ENCODE data around the gene GAPT. TPM values are rescaled to one million over a fixed set of nuclear protein-coding genes. Genes with fewer than 3 reads are reported as not detected.
"Not testable (repeated sequence)": the region's sequence is repeated elsewhere in the genome, so short reads cannot be mapped to it uniquely, and the experiment has no call there.

The GAPT gene
- total RNA-seq, 2 experiments from 2014 or later = not detected

DNA sequence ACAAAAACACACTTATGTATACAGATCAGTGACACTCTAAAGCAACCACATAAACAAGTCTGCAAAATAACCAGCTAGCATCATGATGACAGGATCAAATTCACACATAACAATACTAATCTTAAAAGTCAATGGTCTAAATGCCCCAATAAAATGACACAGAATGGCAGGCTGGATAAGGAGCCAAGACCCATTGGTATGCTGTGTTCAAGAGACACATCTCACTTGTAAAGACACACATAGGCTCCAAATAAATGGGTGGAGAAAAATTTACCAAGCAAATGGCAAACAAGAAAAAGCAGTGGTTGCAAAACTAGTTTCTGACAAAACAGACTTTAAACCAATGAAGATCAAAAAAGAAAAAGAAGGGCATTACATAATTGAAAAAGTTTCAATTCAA is 26.0 kb downstream of the GAPT start:
- Mint-ChIP-seq H3K36me3 (ENCODE audit: low read depth) (no peaks in the 10 kb centered on the region), H3K27me3 (ENCODE audit: low read depth) (no peaks in the 10 kb centered on the region), H3K27ac (no peak overlapping the region), H3K4me1 (ENCODE audit: low read depth) (no peaks in the 10 kb centered on the region), H3K9me3 (ENCODE audit: insufficient read depth) (peaks cover 9% of the 10 kb centered on the region), H3K4me3 (no peak overlapping the region)
- no peak for ATAC-seq
- DNase-seq = no peak
- POLR2A ChIA-PET = no interaction called here
- CTCF ChIA-PET = no interaction called here

DNA sequence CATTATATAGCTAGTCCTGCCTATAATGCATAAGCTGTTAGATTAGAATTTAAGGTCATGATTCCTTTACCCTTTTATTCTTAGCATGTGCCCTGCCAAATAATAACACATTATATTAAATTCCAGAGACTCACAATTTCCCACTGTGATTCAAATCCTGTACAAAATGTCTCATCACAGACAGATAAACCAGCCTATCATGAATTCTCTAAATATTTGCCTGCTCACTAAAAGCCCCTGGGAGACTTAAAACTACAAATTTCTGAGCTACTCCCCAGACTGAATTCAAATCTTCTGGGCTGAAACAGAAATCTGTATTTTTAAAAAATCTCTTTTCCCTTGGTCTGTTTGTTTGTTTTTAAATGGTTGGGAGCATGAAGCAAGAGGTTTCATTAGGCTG is 32.7 kb downstream of the GAPT start:
- H3K4me1 Mint-ChIP-seq (ENCODE audit: low read depth) = no peaks in the 10 kb centered on the region
- H3K4me3 Mint-ChIP-seq = no peak overlapping the region
- H3K36me3 Mint-ChIP-seq (ENCODE audit: low read depth) = no peaks in the 10 kb centered on the region
- no peaks in the 10 kb centered on the region for H3K9me3 Mint-ChIP-seq (ENCODE audit: insufficient read depth)
- no peak overlapping the region for H3K27ac Mint-ChIP-seq
- H3K27me3 Mint-ChIP-seq (ENCODE audit: low read depth) = peaks cover 2% of the 10 kb centered on the region
- ChIA-PET CTCF (no interaction called here), POLR2A (no interaction called here)
- ATAC-seq = no peak
- no peak for DNase-seq

DNA sequence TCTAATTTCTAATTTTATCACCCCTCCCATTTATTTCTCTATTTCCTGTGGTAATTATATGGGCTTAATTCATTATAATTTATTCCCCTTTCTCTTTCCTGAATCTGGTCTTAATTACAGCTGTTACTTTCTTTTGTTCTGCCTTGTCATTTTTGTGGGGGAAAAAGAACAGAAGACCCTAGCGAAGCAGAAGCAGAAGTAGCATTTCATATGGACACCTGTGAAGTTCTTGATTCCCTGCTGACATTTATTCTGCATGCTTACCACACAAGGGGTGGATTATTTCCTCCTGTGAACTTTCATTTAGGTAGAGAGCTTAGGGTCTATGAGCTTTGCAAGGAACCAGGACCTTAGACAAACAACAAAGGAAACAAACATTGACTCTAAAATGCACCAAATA is 33.3 kb downstream of the GAPT start:
- ATAC-seq (no peak), DNase-seq (no peak)
- CTCF ChIA-PET = no interaction called here
- no peaks in the 10 kb centered on the region for H3K9me3 Mint-ChIP-seq (ENCODE audit: insufficient read depth)
- no peaks in the 10 kb centered on the region for H3K36me3 Mint-ChIP-seq (ENCODE audit: low read depth)
- no peaks in the 10 kb centered on the region for H3K4me1 Mint-ChIP-seq (ENCODE audit: low read depth)
- POLR2A ChIA-PET = interaction anchor here (0.6 kb wide), 1 partner anchor 1107 kb away, joined by 3 read pairs; no protein-coding TSS in a partner anchor
- H3K27ac Mint-ChIP-seq = no peak overlapping the region
- H3K4me3 Mint-ChIP-seq = no peak overlapping the region
- peaks cover 2% of the 10 kb centered on the region for H3K27me3 Mint-ChIP-seq (ENCODE audit: low read depth)

DNA sequence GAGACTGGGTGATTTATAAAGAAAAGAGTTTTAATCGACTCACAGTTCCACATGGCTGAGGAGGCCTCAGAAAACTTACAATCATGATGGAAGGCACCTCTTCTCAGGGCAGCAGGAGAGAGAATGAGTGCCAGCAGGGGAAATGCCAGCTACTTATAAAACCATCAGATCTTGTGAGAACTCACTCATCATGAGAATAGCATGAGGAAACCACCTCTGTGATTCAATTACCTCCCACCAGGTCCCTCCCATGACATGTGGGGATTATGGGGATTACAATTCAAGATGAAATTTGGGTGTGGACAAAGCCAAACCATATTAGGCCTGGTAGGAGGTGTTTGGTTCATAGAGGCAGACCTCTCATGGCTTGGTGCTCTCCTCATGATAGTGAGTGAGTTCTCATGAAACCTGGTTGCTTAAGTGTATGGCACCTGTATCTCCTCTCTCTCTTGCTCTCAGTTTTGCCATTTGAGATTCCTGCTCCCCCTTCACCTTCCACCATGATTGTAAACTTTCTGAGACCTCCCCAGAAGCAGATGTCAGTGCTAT is 39.8 kb downstream of the GAPT start:
- POLR2A ChIA-PET = no interaction called here
- no peak for ATAC-seq
- no peak overlapping the region for H3K27ac Mint-ChIP-seq

DNA sequence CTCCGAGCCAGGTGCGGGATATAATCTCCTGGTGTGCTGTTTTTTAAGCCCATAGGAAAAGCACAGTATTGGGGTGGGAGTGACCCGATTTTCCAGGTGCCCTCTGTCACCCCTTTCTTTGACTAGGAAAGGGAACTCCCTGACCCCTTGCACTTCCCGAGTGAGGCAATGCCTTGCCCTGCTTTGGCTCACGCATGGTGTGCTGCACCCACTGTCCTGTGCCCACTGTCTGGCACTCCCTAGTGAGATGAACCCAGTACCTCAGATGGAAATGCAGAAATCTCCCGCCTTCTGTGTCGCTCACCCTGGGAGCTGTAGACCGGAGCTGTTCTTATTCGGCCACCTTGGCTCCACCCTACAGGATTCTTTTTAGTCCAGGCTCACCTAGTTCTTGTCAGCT is 50.7 kb downstream of the GAPT start:
- H3K27ac Mint-ChIP-seq; DNase-seq; H3K36me3 Mint-ChIP-seq (ENCODE audit: low read depth); H3K9me3 Mint-ChIP-seq (ENCODE audit: insufficient read depth); H3K27me3 Mint-ChIP-seq (ENCODE audit: low read depth); H3K4me3 Mint-ChIP-seq; CTCF ChIA-PET; POLR2A ChIA-PET; H3K4me1 Mint-ChIP-seq (ENCODE audit: low read depth); ATAC-seq: not testable (repeated sequence)

More for the DNA sequence above, 39.8 kb downstream of the GAPT start:
- H3K27me3 Mint-ChIP-seq (ENCODE audit: low read depth) = peaks cover 2% of the 10 kb centered on the region
- CTCF ChIA-PET = no interaction called here
- no peaks in the 10 kb centered on the region for H3K36me3 Mint-ChIP-seq (ENCODE audit: low read depth)
- no peak overlapping the region for H3K4me3 Mint-ChIP-seq
- no peaks in the 10 kb centered on the region for H3K4me1 Mint-ChIP-seq (ENCODE audit: low read depth)
- no peak for DNase-seq
- H3K9me3 Mint-ChIP-seq (ENCODE audit: insufficient read depth) = peaks cover 3% of the 10 kb centered on the region

DNA sequence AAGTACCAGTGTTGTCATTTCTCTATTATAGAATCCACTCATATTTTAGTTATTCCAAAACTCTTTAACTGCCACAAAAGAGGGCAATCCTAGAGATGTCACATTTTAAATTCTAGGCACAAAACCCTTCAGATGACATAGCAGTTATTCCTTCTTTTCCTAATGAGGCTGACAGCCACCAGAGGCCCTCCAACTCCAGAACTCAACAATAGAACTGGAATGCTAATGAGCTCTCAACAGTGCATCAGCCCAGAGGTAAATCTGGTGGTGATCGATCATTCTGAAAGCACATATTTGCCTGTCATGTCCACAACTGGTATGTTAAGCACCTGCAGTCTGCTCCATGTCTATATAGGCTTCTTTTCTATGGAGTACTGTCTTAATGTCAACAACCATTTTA is 51.5 kb downstream of the GAPT start:
- H3K27ac Mint-ChIP-seq = no peak overlapping the region

DNA sequence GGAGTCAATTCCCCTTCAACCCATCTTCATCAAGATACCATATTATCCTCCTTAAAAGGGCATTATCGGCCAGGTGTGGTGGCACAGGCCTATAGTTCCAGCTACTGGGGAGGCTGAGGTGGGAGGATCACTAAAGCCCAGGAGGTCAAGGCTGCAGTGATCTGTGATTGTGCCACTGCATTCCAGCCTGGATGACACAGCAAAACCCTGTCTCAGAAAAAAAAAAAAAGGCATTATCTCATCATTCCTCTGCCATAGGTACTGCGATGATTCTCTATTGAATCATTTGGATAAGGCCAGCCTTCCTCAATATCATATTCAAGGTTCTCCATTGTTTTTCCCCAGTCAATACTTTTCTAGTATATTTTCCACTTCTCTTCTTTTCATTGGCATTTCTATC is 52.5 kb downstream of the GAPT start:
- ChIA-PET POLR2A (no interaction called here), CTCF (no interaction called here)
- no peak overlapping the region for H3K4me3 Mint-ChIP-seq
- H3K27me3 Mint-ChIP-seq (ENCODE audit: low read depth) = no peaks in the 10 kb centered on the region
- H3K36me3 Mint-ChIP-seq (ENCODE audit: low read depth) = no peaks in the 10 kb centered on the region
- H3K4me1 Mint-ChIP-seq (ENCODE audit: low read depth) = peaks cover 7% of the 10 kb centered on the region
- no peak for ATAC-seq
- H3K9me3 Mint-ChIP-seq (ENCODE audit: insufficient read depth) = no peaks in the 10 kb centered on the region
- no peak overlapping the region for H3K27ac Mint-ChIP-seq
- no peak for DNase-seq

More for the DNA sequence above, 51.5 kb downstream of the GAPT start:
- Mint-ChIP-seq H3K36me3 (ENCODE audit: low read depth) (no peaks in the 10 kb centered on the region), H3K27me3 (ENCODE audit: low read depth) (no peaks in the 10 kb centered on the region), H3K9me3 (ENCODE audit: insufficient read depth) (no peaks in the 10 kb centered on the region), H3K4me1 (ENCODE audit: low read depth) (peaks cover 7% of the 10 kb centered on the region), H3K4me3 (no peak overlapping the region)
- ChIA-PET CTCF (no interaction called here), POLR2A (no interaction called here)
- DNase-seq (no peak), ATAC-seq (no peak)

DNA sequence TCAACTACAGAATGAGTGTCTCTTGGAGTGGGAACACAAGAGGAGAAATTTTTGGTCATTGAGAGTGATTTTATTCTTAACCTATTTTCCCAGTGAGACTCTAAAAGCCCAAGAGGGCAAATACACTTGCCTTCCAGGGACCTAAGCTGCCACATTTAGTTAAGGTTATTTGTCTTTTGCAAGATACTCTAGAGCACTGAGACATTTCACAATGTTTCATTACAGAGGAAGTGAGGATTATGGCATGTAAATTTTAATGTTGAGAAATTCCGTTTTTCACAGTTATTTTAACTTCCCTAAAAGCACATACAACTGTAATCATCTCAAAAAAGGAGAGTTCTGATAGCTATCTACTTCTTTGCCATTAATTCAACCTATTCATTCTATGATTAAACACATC is 53.0 kb downstream of the GAPT start:
- no peaks in the 10 kb centered on the region for H3K9me3 Mint-ChIP-seq (ENCODE audit: insufficient read depth)
- H3K36me3 Mint-ChIP-seq (ENCODE audit: low read depth) = no peaks in the 10 kb centered on the region
- no peak overlapping the region for H3K27ac Mint-ChIP-seq
- ATAC-seq (no peak), DNase-seq (no peak)
- no peaks in the 10 kb centered on the region for H3K27me3 Mint-ChIP-seq (ENCODE audit: low read depth)
- POLR2A ChIA-PET = no interaction called here
- peaks cover 7% of the 10 kb centered on the region for H3K4me1 Mint-ChIP-seq (ENCODE audit: low read depth)
- CTCF ChIA-PET = no interaction called here
- no peak overlapping the region for H3K4me3 Mint-ChIP-seq

DNA sequence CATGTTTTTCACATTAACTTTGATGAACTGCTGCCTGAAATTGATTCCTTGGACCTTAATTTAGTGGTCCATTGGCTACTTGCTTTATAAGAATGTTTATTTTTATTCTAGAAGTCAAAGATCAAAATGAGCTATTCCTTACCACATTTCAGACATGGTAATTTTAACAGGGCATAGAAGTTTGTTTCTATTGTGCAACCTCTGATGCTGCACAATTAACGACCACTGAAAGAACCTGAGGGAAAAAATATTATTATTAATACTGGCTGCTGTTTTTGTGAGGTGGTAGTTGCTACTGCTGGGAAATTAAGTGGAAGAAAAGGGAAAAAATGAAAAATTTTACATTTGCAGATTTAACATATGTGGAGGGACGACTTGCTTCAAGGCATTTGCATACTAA is 53.7 kb downstream of the GAPT start:
- ATAC-seq (no peak), DNase-seq (no peak)
- no peaks in the 10 kb centered on the region for H3K9me3 Mint-ChIP-seq (ENCODE audit: insufficient read depth)
- CTCF ChIA-PET = no interaction called here
- H3K4me3 Mint-ChIP-seq = no peak overlapping the region
- H3K4me1 Mint-ChIP-seq (ENCODE audit: low read depth) = peaks cover 7% of the 10 kb centered on the region
- no peaks in the 10 kb centered on the region for H3K36me3 Mint-ChIP-seq (ENCODE audit: low read depth)
- no peaks in the 10 kb centered on the region for H3K27me3 Mint-ChIP-seq (ENCODE audit: low read depth)
- no peak overlapping the region for H3K27ac Mint-ChIP-seq
- POLR2A ChIA-PET = no interaction called here

DNA sequence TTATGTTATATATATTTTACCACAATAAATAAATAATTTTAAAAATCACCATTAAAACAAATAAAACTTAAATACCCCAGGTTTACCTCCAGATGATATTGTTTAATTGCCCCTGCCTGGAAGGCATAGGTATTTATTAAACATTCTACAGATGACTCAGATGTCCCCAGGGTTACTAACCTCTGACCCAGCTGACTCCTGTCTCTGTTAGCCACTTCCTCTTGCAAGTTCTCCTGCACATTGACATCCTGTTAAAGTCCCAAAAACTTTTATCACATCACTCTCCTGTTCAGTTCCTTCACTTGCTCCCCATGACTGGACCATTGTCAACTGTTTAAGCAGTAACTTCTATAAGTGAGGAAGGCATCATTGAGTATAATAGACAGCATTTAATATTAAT is 54.7 kb downstream of the GAPT start:
- Mint-ChIP-seq H3K36me3 (ENCODE audit: low read depth) (no peaks in the 10 kb centered on the region), H3K4me3 (no peak overlapping the region), H3K27ac (no peak overlapping the region), H3K9me3 (ENCODE audit: insufficient read depth) (no peaks in the 10 kb centered on the region), H3K27me3 (ENCODE audit: low read depth) (no peaks in the 10 kb centered on the region), H3K4me1 (ENCODE audit: low read depth) (peaks cover 7% of the 10 kb centered on the region)
- ChIA-PET CTCF (no interaction called here), POLR2A (no interaction called here)
- ATAC-seq (no peak), DNase-seq (peak; percentile 21)

Small RNA genes within 50 kb of the gene (microRNA-seq; reads per million reads assigned to microRNA genes)
- not detected for gene MIR548AE2

Other genes starting within 250 kb of the GAPT start
- 1 to 10 TPM; 2.2 to 3.3 TPM for gene PLK2, start 31.3 kb upstream of the GAPT start, total RNA-seq
- gene RAB3C, start 91.6 kb downstream of the GAPT start, total RNA-seq = not detected